ENCODE results near the gene ATP8A2.

GRCh38 chr13:25725104-25725503 is 353.3 kb downstream of the ATP8A2 start:
- TF ChIP-seq CTCF (IDR thresholded peaks at IDR 0.05) (0 out of 2 replicates have a peak, but pooled peaks have one; percentile 4), ZFX (IDR thresholded peaks at IDR 0.05; ENCODE audit: borderline replicate concordance) (no peak)

Measured in 22Rv1 (cell line).